Activated CD4-positive, CD25-positive, alpha-beta regulatory T cell (primary cell): ENCODE data around the gene TRIM29.

ENCODE experiments used
- DNase-seq, 4 experiments: peaks; one replicate each; lab custom pipeline; 2025; lab: John Stamatoyannopoulos, UW

The TRIM29 gene

GRCh38 chr11:120096369-120097191, 41.3 kb downstream of the TRIM29 start:
- no peak for DNase-seq

- no peak for DNase-seq
Measured at GRCh38 chr11:120095516-120095915, 42.4 kb downstream of the TRIM29 start.

GRCh38 chr11:120091701-120092100, 46.2 kb downstream of the TRIM29 start:
- DNase-seq: no peak

- DNase-seq: no peak
Measured at GRCh38 chr11:120091121-120091520, 46.8 kb downstream of the TRIM29 start.

GRCh38 chr11:120090411-120090810, 47.5 kb downstream of the TRIM29 start:
- DNase-seq: no peak

GRCh38 chr11:120089036-120090001, 48.6 kb downstream of the TRIM29 start:
- no peak for DNase-seq

- no peak for DNase-seq
Measured at GRCh38 chr11:120088056-120088455, 49.9 kb downstream of the TRIM29 start.

- DNase-seq: no peak
Measured at GRCh38 chr11:120086651-120087050, 51.3 kb downstream of the TRIM29 start.

GRCh38 chr11:120079750-120080610, 57.9 kb downstream of the TRIM29 start:
- DNase-seq: no peak

- no peak for DNase-seq
Measured at GRCh38 chr11:120078397-120078796, 59.5 kb downstream of the TRIM29 start.

GRCh38 chr11:120074076-120074475, 63.8 kb downstream of the TRIM29 start:
- no peak for DNase-seq

- DNase-seq: no peak
Measured at GRCh38 chr11:120073196-120073595, 64.7 kb downstream of the TRIM29 start.

GRCh38 chr11:120068114-120068573, 69.8 kb downstream of the TRIM29 start:
- DNase-seq: no peak

- DNase-seq: no peak
Measured at GRCh38 chr11:120067438-120068113, 70.3 kb downstream of the TRIM29 start.

GRCh38 chr11:120066738-120067437, 71.0 kb downstream of the TRIM29 start:
- DNase-seq: no peak

- DNase-seq: no peak
Measured at GRCh38 chr11:120065876-120066275, 72.0 kb downstream of the TRIM29 start.

GRCh38 chr11:120065176-120065575, 72.7 kb downstream of the TRIM29 start:
- no peak for DNase-seq

GRCh38 chr11:120064341-120064740, 73.6 kb downstream of the TRIM29 start:
- no peak for DNase-seq

GRCh38 chr11:120063686-120064340, 74.1 kb downstream of the TRIM29 start:
- no peak for DNase-seq

GRCh38 chr11:120062561-120062930, 75.4 kb downstream of the TRIM29 start:
- no peak for DNase-seq
